ENCODE measurements around the gene SLC4A2.
A peak's percentile ranks its signal among the peaks of the same experiment; 100 is the strongest.

SLC4A2 gene

GRCh38 chr7:151057989-151058780 lies 1.2 kb upstream of the SLC4A2 start:
- peak overlapping the region; percentile 78 for H2AFZ ChIP-seq (ENCODE audit: low read length)

DNA sequence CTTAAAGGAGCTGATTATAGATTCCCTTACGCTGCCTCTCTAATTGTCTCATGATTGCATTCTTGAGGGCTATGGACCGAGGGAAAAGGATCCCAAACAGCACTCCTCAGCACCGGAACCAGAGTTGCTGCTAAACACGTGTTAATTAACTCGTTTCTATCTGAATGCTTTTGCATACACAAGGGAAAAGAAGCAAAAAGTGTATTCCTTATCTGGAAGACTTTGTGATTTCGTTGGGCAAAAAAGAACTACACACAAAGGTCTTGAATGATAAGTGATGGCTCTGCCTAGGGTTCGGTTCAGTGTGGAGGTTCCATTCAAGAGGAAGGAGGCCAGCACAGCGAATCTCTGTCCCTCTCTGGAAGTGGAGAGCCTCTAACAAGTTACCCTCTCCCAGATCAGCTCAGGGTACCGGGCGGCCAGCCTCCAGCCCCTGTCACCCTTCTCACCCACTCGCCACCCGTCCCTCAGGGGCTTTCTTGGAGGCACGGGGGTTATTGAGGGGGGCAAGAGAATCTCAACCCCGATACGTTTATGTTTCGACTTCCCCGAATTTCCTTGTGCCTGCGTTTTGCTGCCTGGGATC lies 515 bp upstream of the SLC4A2 start:
- Histone ChIP-seq H2AFZ (ENCODE audit: low read length) (peak overlapping the region; percentile 69), H3K9me2 (replicated peaks; ENCODE audit: low read depth, low read length) (no peaks in the 10 kb centered on the region), H3K27me3 (ENCODE audit: insufficient read depth, low read length, poor library complexity, severe bottlenecking) (no peaks in the 10 kb centered on the region), H4K20me1 (ENCODE audit: insufficient read depth, low read length, poor library complexity, severe bottlenecking) (peaks cover 28% of the 10 kb centered on the region), H3K79me2 (ENCODE audit: insufficient read depth, low read length) (peaks cover 40% of the 10 kb centered on the region), H3F3A (ENCODE audit: low read depth) (no peaks in the 10 kb centered on the region), H3K4me3 (ENCODE audit: low read length, poor library complexity, severe bottlenecking) (peak overlapping the region; percentile 93), H3K9me3 (ENCODE audit: insufficient read depth, low read depth, low read length) (no peaks in the 10 kb centered on the region), H3K9ac (ENCODE audit: low read depth, low read length, poor library complexity, severe bottlenecking) (peak overlapping the region; percentile 78), H3K36me3 (ENCODE audit: insufficient read depth, low read length) (no peaks in the 10 kb centered on the region), H3K4me1 (ENCODE audit: insufficient read depth, low read length, poor library complexity, severe bottlenecking) (peaks cover 33% of the 10 kb centered on the region), H3K4me2 (ENCODE audit: low read depth, low read length, poor library complexity, severe bottlenecking) (peak overlapping the region; percentile 99)
- no peak for TF ChIP-seq EZH2phosphoT487 (IDR thresholded peaks at IDR 0.05; ENCODE audit: borderline replicate concordance)
- TF ChIP-seq, protein P1, sequence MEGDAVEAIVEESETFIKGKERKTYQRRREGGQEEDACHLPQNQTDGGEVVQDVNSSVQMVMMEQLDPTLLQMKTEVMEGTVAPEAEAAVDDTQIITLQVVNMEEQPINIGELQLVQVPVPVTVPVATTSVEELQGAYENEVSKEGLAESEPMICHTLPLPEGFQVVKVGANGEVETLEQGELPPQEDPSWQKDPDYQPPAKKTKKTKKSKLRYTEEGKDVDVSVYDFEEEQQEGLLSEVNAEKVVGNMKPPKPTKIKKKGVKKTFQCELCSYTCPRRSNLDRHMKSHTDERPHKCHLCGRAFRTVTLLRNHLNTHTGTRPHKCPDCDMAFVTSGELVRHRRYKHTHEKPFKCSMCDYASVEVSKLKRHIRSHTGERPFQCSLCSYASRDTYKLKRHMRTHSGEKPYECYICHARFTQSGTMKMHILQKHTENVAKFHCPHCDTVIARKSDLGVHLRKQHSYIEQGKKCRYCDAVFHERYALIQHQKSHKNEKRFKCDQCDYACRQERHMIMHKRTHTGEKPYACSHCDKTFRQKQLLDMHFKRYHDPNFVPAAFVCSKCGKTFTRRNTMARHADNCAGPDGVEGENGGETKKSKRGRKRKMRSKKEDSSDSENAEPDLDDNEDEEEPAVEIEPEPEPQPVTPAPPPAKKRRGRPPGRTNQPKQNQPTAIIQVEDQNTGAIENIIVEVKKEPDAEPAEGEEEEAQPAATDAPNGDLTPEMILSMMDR (conservative IDR thresholded peaks at IDR 0.05; ENCODE audit: low read length), result no peak

More at GRCh38 chr7:151057989-151058780, 1.2 kb upstream of the SLC4A2 start:
- no peaks in the 10 kb centered on the region for H3K36me3 ChIP-seq (ENCODE audit: insufficient read depth, low read length)
- no peaks in the 10 kb centered on the region for H3K9me2 ChIP-seq (replicated peaks; ENCODE audit: low read depth, low read length)
- TF ChIP-seq, protein P1 (conservative IDR thresholded peaks at IDR 0.05; ENCODE audit: low read length), result no peak
- no peak for TF ChIP-seq EZH2phosphoT487 (IDR thresholded peaks at IDR 0.05; ENCODE audit: borderline replicate concordance)
- H3K79me2 ChIP-seq (ENCODE audit: insufficient read depth, low read length), result peaks cover 40% of the 10 kb centered on the region
- no peaks in the 10 kb centered on the region for H3K9me3 ChIP-seq (ENCODE audit: insufficient read depth, low read depth, low read length)
- no peaks in the 10 kb centered on the region for H3K27me3 ChIP-seq (ENCODE audit: insufficient read depth, low read length, poor library complexity, severe bottlenecking)
- H3F3A ChIP-seq (ENCODE audit: low read depth), result no peaks in the 10 kb centered on the region
- peaks cover 28% of the 10 kb centered on the region for H4K20me1 ChIP-seq (ENCODE audit: insufficient read depth, low read length, poor library complexity, severe bottlenecking)
- peak overlapping the region; percentile 78 for H3K9ac ChIP-seq (ENCODE audit: low read depth, low read length, poor library complexity, severe bottlenecking)
- peak overlapping the region; percentile 99 for H3K4me2 ChIP-seq (ENCODE audit: low read depth, low read length, poor library complexity, severe bottlenecking)
- peaks cover 40% of the 10 kb centered on the region for H3K4me1 ChIP-seq (ENCODE audit: insufficient read depth, low read length, poor library complexity, severe bottlenecking)
- H3K4me3 ChIP-seq (ENCODE audit: low read length, poor library complexity, severe bottlenecking), result peak overlapping the region; percentile 93

GRCh38 chr7:151060113-151060415 lies 675 bp downstream of the SLC4A2 start:
- Histone ChIP-seq H2AFZ (ENCODE audit: low read length) (peak overlapping the region; percentile 80; the same call in 1 of the 2 replicates), H3K4me1 (ENCODE audit: insufficient read depth, low read length, poor library complexity, severe bottlenecking) (peaks cover 31% of the 10 kb centered on the region), H3K9me2 (replicated peaks; ENCODE audit: low read depth, low read length) (no peaks in the 10 kb centered on the region), H3K4me2 (ENCODE audit: low read depth, low read length, poor library complexity, severe bottlenecking) (peak overlapping the region; percentile 94), H3K79me2 (ENCODE audit: insufficient read depth, low read length) (peaks cover 40% of the 10 kb centered on the region), H3K9me3 (ENCODE audit: insufficient read depth, low read depth, low read length) (no peaks in the 10 kb centered on the region), H3K36me3 (ENCODE audit: insufficient read depth, low read length) (peaks cover 8% of the 10 kb centered on the region; the same call in 1 of the 2 replicates), H3K4me3 (ENCODE audit: low read length, poor library complexity, severe bottlenecking) (peak overlapping the region; percentile 93), H4K20me1 (ENCODE audit: insufficient read depth, low read length, poor library complexity, severe bottlenecking) (peaks cover 28% of the 10 kb centered on the region), H3K9ac (ENCODE audit: low read depth, low read length, poor library complexity, severe bottlenecking) (peak overlapping the region; percentile 78), H3F3A (ENCODE audit: low read depth) (no peaks in the 10 kb centered on the region), H3K27me3 (ENCODE audit: insufficient read depth, low read length, poor library complexity, severe bottlenecking) (no peaks in the 10 kb centered on the region)
- TF ChIP-seq EZH2phosphoT487 (IDR thresholded peaks at IDR 0.05; ENCODE audit: borderline replicate concordance), result no peak
- TF ChIP-seq, protein P1 (conservative IDR thresholded peaks at IDR 0.05; ENCODE audit: low read length), result no peak

Measured in Loucy (cell line).